Left colon (tissue), 2 donors: ENCODE measurements around the gene ACOXL. TPM values are rescaled to one million over a fixed set of nuclear protein-coding genes. Genes with fewer than 3 reads are reported as not detected.
A peak's percentile ranks its signal among the peaks of the same experiment; 100 is the strongest.

ENCODE experiments used
- ATAC-seq: fragments of 200-7000 bp; cut with Tn5 transposase; one replicate; pipeline ENCODE4 v1.9.1; 2020; ENCODE audit warnings: mild to moderate bottlenecking, moderate library complexity
- DNase-seq, 2 donors: peaks; one replicate each; pipeline ENCODE4 v3.0.0-alpha.2; 2020
- intact Hi-C, 2 donors: fragments of 100-400 bp; cut with DNase I in 1 of 2; cut with micrococcal nuclease in 1 of 2; formaldehyde crosslinking; loops; one replicate each; pipeline versions ENCODE4 v1.11.2 to v1.14.0; 2022; cut with DNase I, micrococcal nuclease
- total RNA-seq, 2 donors: library from RNA; stranded (reverse); fragmentation: NEBNext Ultra II Directional; extraction: Animal tissue kit (Norgen Biotek cat#: 25700); gene quantifications; one replicate each; pipeline ENCODE4 v1.2.1, GENCODE V29; 2021
- donor health status: DM: no; HTN: no; CAD: no.
- donor health status: DM: yes; HTN: yes; CAD: no.

Gene ACOXL
- total RNA-seq, 2 donors from 2014 or later: 0.42 to 0.82 TPM

DNA sequence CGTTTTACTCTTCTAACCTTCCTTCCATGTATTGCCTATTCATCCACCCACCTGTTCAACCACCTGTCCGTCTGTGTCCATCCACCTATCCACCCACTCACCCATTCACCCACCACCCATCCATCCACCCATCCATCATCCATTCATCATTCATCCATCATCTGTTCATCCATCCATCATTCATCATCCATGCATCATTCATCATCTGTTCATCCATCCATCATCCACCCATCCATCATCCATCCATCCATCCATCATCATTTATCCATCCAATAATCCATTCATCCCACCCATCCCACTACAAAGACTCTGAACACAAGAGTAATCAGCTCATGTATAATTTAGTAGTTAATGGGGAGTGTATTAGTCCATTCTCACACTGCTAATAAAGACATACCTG, 78.0 kb downstream of the ACOXL start:
- DNase-seq (no peak), ATAC-seq (no peak)
- intact Hi-C loops: no loop called here

DNA sequence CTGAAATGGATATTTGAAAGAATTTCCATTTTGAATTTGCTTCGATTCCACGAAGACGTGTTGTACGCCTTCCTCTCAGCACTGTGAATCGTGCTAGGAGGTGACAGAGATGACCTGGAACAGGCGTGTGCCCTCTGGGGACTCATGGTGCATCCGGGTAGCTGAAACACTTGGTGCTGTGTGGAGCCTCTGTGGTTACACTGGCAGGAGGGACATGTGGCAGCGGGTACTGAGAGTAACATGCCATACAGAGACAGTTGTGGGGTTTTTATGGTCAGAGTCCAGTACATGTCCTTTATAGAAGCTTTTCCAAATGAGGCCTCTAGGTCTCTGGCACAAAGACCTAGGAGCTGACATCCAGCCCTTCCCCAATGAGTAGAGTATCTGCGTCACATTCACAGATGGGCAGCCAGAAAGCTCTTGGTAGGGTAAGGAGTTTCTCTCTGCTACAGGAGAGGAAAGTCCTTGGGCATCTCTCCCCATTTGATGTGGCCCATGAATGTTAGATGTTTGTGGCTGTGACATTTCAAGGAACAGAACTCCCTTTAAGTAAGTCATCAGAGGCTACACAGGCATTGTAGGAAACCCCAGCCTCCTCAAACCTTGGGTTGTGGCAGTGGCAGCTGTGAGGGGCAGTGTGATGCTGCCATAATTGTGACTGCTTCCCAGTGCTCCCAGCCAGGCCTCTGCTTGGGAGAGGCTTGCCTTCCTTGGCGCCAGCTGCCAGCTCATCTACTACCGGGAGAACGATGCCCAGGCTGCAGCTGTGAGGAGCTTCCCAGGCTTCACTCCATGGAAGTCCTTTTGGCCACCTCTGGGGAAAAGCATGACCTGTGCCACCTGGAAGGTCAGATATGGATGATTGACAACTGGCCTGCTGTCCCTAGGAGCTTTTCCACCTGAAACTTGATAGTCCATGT, 80.6 kb downstream of the ACOXL start:
- intact Hi-C loops: no loop called here
- ATAC-seq: no peak
- DNase-seq: no peak

DNA sequence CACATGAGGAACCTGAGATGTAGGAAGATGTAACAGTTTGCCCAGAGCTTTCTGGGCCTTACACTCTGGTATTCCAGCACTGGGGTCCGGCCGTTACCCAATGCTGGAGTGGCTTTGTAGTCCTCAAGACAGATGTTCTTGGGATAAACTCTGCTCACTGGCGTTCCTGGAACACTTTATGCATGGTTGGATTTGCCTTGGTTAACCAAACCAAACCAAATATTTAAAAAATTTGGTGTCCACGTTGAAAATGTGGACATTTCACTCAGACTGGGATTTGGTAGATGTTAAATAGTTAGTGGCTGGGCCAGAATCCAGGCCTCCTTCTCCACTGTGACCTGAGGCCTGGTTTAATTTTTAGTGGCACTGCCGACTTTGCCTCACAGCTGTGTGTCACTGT, 81.5 kb downstream of the ACOXL start:
- intact Hi-C loops: no loop called here
- no peak for ATAC-seq
- DNase-seq: no peak

DNA sequence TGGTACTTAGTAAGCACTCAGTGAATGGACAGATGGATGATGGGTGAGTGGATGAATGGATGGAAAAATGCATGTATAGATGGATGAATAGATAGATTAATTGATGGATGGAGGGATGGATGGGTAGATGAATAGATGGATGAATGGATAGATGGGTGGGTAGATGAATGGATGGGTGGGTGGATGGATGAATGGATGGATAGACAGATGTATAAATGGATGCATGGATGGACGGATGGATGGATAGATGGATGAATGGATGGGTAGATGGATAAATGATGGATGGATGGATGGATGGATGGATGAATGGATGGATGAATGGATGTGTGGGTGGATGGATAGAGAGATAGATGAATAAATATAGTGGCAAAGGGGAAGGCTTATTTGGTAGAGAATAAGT, 83.6 kb downstream of the ACOXL start:
- DNase-seq (no peak), ATAC-seq (no peak)
- intact Hi-C loops: no loop called here

DNA sequence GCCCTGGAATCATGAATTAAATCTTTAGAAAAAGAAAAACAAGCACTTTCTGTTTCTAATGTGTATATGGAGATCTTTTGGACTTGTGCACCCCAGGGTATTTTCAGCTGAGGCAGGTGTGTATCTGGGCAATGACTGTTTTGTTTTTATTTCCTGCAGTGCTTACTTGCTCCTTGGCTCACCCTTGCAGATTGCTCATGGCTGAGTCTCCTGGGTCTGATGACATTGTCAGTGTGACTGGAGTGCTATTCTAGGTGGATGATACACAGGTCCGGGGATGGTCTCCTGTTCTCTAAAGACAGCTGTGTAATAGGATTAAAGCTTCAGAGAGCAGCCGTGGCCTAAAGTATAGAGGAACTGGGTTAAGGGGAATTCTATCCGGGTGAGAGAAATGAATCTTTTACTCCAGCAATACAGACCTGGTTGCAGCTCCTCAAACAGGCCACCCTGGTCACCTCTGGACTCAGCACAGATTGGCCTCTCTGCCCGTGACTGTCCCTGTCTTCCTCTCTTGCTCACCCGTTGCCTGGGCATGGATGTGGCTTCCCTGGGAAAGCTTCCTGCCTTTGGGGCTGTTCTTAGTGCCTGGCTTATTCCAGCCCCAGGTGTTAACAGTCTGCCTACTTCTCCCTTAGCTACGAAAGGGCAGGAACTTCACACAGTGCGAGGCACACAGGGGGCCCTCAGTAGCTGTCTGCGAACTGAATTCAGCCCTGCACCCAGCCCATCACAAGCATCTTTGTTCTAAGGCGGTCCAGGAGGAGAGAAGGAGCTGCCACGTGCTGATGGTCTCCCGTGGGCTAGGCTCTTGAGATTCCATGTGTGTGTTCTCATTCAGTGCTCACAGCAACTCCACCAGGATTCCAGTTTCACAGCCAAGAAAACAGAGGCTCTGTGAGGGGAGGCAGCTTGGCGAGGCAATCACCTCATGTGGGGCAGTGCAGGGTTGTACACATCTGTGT, 84.3 kb downstream of the ACOXL start:
- DNase-seq (no peak), ATAC-seq (no peak)
- intact Hi-C loops: no loop called here

DNA sequence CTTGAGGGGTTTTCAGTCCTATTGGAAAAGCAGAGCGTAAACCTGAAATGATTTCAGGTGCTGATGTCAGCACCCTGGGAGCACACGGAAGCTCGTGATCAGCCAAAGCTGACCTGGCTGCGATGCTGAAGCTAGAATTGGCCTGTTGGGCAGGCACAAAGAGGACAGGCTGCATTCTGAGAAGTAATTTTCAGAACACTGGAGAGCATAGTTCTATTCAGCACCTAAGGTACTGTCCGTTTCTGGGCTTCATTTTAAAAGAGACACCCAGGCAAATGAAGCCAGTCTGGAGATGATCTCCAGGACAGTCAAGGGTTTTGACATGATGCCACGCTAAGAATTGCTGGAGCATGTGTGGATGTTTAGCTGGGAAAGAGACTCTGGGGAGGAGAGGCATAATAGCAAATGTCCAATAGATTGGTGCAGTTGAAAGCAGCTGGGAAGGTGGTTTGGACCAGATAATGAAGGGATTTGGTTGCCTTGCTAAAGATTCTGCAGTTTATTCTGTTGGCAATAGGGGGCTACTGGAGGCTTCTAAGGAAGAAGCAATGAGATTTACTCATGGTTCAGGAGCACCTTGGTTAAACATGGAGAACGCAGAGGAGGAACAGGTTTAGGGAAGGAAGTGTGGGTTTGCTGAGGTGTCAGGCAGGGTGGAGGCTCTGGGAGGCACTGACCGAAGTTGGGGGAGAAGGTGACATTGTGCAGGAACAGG, 86.6 kb downstream of the ACOXL start:
- no peak for ATAC-seq
- intact Hi-C loops: no loop called here
- no peak for DNase-seq

DNA sequence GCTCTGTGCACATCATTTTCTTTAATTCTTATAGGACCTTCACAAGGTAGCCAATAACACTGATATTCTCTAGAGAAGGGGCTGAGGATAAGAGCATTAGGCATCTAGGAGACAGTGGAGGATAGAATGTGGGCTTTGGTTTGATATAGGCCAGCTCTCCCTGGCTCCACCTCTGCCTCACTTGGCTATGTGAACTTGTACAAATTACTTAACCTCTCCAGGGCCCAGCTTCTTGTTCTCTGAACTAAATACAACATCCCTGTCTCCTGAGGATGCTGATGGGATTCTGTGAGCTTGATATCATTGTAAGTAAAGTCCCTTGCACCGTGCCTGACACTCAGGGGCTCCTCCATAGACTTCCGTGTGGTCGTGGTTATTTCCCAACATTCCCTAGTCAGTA, 87.3 kb downstream of the ACOXL start:
- ATAC-seq (no peak), DNase-seq (no peak)
- intact Hi-C loops: no loop called here

DNA sequence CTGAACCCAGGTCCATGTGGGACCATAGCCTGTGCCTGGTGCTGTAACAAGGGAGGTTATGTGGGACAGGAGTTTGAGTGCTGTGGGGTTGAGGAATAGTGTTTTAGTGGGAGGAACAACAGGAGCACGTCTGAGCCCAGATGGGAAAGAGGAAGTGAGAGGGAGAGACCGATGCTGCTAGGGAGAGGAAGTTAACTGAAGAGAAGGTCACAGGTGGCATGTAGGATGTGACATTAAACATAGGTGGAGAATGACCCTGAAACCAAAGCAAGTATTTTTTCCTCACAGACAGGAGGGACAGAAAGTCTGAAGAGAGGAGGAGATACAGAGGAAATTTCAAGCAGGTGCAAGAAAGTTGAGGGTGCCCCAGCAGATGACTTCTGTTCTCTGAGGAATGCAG, 87.8 kb downstream of the ACOXL start:
- intact Hi-C loops: no loop called here
- ATAC-seq: no peak

DNA sequence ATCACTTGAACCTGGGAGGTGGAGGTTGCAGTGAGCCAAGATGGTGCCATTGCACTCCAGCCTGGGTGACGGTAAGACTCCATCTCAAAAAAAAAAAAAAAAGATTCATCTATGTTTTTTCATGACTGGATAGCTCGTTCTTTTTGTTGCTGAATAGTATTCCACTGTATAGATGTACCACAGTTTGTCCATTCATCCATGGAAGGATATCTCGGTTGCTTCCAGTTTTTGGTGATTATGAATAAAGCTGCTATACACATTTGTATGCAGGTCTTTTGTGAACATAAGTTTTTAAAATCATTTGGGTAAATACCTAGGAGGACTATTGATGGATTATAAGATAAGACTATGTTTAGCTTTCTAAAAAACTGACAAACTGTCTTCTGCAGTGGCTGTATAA, 90.8 kb downstream of the ACOXL start:
- DNase-seq: no peak
- ATAC-seq: no peak
- intact Hi-C loops: no loop called here

More for the DNA sequence above, 87.8 kb downstream of the ACOXL start:
- no peak for DNase-seq

DNA sequence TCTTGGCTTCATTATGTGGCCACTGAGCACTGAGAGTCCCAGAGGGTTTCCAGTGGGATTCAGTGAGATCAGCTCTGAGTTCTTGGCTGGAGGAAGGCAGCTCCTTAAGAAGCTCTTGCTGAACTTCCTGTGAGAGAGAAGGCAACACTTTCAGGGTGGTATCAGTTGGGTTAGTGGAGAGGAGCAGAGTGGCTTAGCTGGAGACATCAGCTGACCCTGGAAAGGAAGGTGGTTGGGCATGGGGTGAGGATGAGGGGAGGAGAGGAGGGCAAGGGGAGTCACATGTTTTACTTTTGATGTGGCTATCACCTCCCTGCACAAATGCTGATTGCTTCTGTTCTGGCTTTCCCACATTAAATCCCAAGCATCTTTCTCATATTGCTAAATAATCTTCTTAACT, 95.1 kb downstream of the ACOXL start:
- ATAC-seq (no peak), DNase-seq (no peak)
- intact Hi-C loops: no loop called here

DNA sequence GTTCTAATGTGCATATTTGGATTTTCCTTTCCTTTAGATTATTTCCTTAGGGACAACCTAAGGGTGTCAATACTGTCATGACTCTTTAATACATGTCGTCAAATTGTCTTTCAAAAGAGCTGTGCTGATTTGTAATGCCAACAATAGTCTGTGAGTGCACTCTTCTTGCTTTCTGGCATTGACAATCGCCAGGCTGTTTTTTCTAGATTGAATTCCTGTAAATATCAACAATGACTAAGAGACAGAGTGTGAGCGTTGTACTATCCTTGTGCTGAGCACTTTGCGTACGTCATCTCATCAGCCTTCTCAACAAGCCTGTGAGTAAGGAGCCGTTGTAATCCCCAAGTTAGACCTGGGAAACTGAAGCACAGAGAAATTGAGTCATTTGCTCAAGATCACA, 96.0 kb downstream of the ACOXL start:
- intact Hi-C loops: no loop called here
- no peak for ATAC-seq
- DNase-seq: no peak

DNA sequence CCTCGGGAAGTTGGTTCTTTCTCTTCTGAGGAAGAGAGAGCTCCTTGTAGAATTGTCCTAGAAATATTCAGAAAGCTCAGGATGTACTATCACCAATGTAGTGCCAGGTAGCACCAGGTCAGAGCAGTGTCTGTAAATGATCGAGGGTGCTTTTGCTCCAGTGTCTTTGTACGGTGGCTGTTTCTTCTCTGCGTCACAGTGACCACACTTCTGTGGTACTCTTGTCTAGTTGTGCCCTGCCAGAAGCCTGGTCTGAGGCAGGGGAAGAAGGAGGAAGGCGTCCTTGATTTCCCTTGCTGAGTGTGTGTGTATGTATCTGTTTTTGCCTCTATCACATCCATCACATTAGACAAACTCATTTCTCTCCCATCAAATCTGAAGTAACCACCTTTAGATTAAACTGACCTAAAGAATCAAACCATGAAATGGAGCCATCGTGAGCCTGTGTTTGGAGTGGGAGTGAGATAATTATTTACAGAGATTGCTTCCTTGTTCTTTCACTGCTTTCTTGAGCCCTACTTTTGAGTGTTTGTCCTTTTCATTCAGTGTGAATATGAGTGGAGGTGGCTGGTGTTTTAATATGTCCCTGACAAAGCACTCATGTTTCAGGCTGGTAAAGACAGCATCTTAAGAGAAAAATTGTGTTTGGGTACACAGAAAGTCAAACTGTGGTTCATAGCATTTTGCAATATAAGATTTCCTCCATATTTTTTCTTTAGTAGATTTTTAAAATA, 97.2 kb downstream of the ACOXL start:
- DNase-seq: no peak
- intact Hi-C loops: no loop called here
- ATAC-seq: peak; percentile 38

DNA sequence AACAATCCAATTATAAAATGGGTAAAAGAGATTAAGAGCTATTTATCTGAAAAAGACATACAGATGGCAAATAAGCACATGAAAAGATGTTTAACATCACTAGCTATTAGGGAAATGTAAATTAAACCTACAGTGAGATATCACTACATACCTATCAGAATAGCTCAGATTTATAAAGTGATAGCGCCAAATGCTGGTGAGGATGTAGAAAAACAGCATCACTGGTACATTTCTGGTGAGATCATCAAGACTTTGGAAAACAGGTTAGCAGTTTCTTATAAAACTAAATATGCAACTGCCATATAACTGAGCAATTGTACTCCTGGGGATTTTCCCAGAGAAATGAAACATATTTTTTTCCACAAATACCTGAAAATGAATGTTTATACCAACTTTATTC, 100.4 kb downstream of the ACOXL start:
- intact Hi-C loops: no loop called here
- ATAC-seq: no peak
- DNase-seq: no peak

DNA sequence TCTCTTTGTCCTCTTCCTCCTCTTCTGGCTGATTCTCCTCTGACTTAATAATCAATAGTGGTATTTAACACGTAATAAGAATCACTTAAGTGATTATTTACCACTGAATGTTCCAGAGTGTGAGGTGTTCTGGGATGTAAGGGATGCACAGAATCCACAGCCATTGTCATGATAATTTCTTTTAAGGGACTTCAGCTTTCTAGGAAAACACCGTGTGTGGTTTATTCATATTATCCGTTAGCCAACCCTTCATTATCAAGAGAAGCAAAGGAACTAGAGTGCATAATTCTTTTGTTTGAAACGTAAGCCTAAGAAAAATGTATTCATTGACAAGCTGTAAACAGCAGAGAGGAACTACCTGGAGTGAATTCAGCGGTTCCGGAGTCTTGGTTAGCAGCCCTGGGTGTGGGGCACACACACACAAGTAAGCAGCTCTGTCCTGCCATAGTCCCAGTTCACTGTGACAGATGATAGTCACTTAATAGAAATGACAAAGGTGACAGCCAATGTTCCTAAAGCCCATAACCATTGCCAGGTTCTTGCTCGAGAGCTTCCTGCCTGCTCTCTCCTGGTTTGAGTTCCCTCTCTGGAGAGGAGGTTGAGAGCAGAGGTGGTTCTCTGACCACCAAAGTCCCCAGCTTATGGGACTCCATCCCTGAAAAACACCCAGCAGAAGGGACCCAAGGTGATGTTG, 101.9 kb downstream of the ACOXL start:
- intact Hi-C loops: no loop called here
- DNase-seq: no peak
- ATAC-seq: no peak

DNA sequence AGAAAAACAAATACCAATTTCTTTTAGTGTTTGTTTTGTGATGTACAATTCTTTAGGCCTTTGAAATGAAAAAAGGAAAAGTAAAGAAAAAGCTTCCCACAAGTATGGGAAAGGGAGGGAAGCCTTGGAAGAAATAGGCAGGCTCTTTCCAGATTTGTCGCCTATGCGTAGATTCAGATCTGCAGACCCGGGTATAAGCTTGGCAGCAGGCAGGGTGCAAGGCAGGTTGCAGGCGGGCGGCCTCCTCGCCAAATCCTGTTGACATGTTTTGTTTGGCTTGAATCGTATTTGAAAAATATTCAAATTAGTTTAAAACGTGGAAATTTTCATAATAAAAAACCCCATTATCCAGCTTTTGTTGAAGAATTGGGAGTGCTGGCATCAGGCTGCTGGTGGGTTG, 104.3 kb downstream of the ACOXL start:
- no peak for ATAC-seq
- DNase-seq: no peak
- intact Hi-C loops: no loop called here

DNA sequence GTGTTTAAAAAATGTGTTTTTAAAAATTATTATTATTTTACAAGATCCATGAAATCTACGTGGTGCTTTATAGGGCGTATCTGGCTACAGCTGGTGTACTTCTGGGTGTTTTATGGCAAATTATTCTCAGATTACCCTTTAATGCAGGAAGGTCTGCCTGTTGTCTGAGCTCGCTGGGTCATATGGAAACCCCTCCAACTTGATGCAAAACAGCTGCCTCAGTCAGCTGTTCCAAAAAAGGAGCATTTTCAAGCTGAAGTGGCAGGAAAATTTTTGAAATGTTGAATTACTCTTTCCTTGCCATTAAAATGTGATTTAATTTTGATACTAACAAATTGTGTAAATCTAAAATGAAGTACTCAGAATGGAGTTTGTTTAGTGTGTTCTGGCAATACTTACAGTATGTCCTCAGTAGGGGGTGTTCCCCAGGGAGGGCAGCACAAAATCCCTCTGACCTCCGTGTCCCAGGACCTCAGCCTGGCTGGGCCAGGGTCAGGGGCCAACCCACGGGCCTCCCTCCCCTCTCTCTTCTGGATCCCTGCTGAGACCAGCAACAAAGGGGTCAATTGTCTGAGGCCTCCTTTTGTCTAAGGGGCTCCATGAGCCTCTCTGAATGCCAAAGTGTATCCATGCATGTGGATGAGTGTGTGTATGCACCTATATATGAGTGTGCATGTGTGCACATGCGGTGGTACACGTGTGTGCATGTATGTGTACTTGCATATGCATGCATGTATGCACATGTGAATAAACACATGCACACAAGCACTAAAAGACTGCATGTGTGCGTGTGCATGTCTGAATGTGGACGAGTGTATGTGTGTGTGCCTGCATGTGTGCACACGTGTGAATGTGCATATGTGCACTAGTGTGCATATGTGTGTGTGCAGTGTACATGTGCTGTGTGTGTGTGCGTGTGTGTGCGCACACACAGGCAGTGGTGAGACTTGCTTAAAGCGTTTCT, 105.4 kb downstream of the ACOXL start:
- DNase-seq (no peak), ATAC-seq (no peak)
- intact Hi-C loops: no loop called here
